Stimulated activated naive CD8-positive, alpha-beta T cell treated with anti-CD3 and anti-CD28 coated beads, Interleukin-15, amount 100 ng/mL, for 72 hours (primary cell): ENCODE measurements around the gene PRR33.

Experiments used
- ATAC-seq: fragments of 150-1000 bp; cut with Tn5 transposase; 2 replicates; pipeline ENCODE4 v1.10.0; 2021; ENCODE audit warnings: mild to moderate bottlenecking, moderate library complexity
- DNase-seq, 2 donors: peaks; one replicate each; pipeline ENCODE4 v3.0.0; 2021 to 2022
- H3K27ac Mint-ChIP-seq, 2 donors: one replicate each; pipeline ENCODE4 v1.8.0; 2022; ENCODE audit warnings: mild to moderate bottlenecking in 2 of 2, mixed read lengths in 2 of 2, moderate library complexity in 2 of 2
- H3K27me3 Mint-ChIP-seq: one replicate; pipeline ENCODE4 v1.8.0; 2022; ENCODE audit warnings: mixed read lengths
- H3K4me1 Mint-ChIP-seq: one replicate; pipeline ENCODE4 v1.8.0; 2022; ENCODE audit warnings: mild to moderate bottlenecking, mixed read lengths
- H3K4me3 Mint-ChIP-seq, 2 donors: one replicate each; pipeline ENCODE4 v1.8.0; 2022; ENCODE audit warnings: mild to moderate bottlenecking in 2 of 2, mixed read lengths in 2 of 2, moderate library complexity in 1 of 2
- H3K9me3 Mint-ChIP-seq, 2 donors: one replicate each; pipeline ENCODE4 v1.8.0; 2022; ENCODE audit warnings: mixed read lengths in 2 of 2

Gene PRR33

GRCh38 chr11:1909524-1909923, 17.8 kb upstream of the PRR33 start:
- Mint-ChIP-seq H3K27me3 (peaks cover 6% of the 10 kb centered on the region), H3K4me1 (no peaks in the 10 kb centered on the region), H3K27ac (no peak overlapping the region), H3K4me3 (no peak overlapping the region), H3K9me3 (no peaks in the 10 kb centered on the region)
- ATAC-seq (no peak), DNase-seq (no peak)

- H3K4me3 Mint-ChIP-seq: no peak overlapping the region
- H3K9me3 Mint-ChIP-seq: no peaks in the 10 kb centered on the region
- H3K27ac Mint-ChIP-seq: no peak overlapping the region
- DNase-seq (no peak), ATAC-seq (no peak)
- H3K4me1 Mint-ChIP-seq: no peaks in the 10 kb centered on the region
- H3K27me3 Mint-ChIP-seq: peaks cover 6% of the 10 kb centered on the region
Measured at GRCh38 chr11:1908618-1909017, 16.9 kb upstream of the PRR33 start.

GRCh38 chr11:1906611-1907423, 15.1 kb upstream of the PRR33 start:
- Mint-ChIP-seq H3K4me1 (no peaks in the 10 kb centered on the region), H3K27me3 (peaks cover 6% of the 10 kb centered on the region), H3K4me3 (no peak overlapping the region), H3K9me3 (no peaks in the 10 kb centered on the region), H3K27ac (no peak overlapping the region)
- ATAC-seq (no peak), DNase-seq (no peak)

GRCh38 chr11:1906181-1906580, 14.5 kb upstream of the PRR33 start:
- ATAC-seq: no peak
- Mint-ChIP-seq H3K9me3 (no peaks in the 10 kb centered on the region), H3K27me3 (peaks cover 6% of the 10 kb centered on the region), H3K4me1 (no peaks in the 10 kb centered on the region), H3K4me3 (no peak overlapping the region), H3K27ac (no peak overlapping the region)
- DNase-seq: no peak

- DNase-seq (no peak), ATAC-seq (no peak)
- no peak overlapping the region for H3K4me3 Mint-ChIP-seq
- no peak overlapping the region for H3K27ac Mint-ChIP-seq
- H3K9me3 Mint-ChIP-seq: no peaks in the 10 kb centered on the region
- H3K27me3 Mint-ChIP-seq: peaks cover 22% of the 10 kb centered on the region
- H3K4me1 Mint-ChIP-seq: peaks cover 6% of the 10 kb centered on the region
Measured at GRCh38 chr11:1899686-1900085, 8.0 kb upstream of the PRR33 start.

DNA sequence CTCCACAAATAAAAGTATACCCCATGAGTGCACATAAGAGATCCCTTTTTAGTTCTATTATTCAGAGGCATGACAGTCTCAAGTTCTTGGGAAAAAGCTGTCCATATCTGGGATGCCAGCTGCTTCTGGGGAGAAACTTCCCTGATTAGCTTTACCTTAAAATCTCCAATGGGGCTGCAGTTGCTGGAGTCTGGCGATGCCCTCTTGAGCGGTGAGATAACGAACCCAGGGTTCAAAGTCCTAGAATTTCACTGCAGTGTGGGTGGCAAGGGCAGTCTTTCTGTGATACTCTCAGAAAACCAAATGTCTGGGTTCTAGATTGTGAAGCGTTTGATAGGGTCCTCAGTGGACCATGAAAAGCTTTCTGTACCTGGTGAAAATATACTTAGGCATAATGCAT, 7.4 kb upstream of the PRR33 start:
- peaks cover 22% of the 10 kb centered on the region for H3K27me3 Mint-ChIP-seq
- ATAC-seq: no peak
- no peak overlapping the region for H3K4me3 Mint-ChIP-seq
- no peaks in the 10 kb centered on the region for H3K9me3 Mint-ChIP-seq
- H3K27ac Mint-ChIP-seq: no peak overlapping the region
- H3K4me1 Mint-ChIP-seq: peaks cover 6% of the 10 kb centered on the region
- no peak for DNase-seq

GRCh38 chr11:1896923-1897322, 5.2 kb upstream of the PRR33 start:
- no peak overlapping the region for H3K27ac Mint-ChIP-seq
- peaks cover 5 to 10% of the 10 kb centered on the region in 2 donors for H3K9me3 Mint-ChIP-seq
- peaks cover 22% of the 10 kb centered on the region for H3K27me3 Mint-ChIP-seq
- H3K4me3 Mint-ChIP-seq: peak overlapping the region; percentile 45 to 52
- DNase-seq (no peak), ATAC-seq (no peak)
- H3K4me1 Mint-ChIP-seq: peaks cover 27% of the 10 kb centered on the region

GRCh38 chr11:1896468-1896867, 4.8 kb upstream of the PRR33 start:
- H3K4me3 Mint-ChIP-seq: peak overlapping the region in 1 of 2 donors; percentile 52
- DNase-seq (no peak), ATAC-seq (no peak)
- H3K27me3 Mint-ChIP-seq: peaks cover 22% of the 10 kb centered on the region
- peaks cover 31% of the 10 kb centered on the region for H3K4me1 Mint-ChIP-seq
- H3K27ac Mint-ChIP-seq: no peak overlapping the region
- H3K9me3 Mint-ChIP-seq: peaks cover 5 to 10% of the 10 kb centered on the region in 2 donors

DNA sequence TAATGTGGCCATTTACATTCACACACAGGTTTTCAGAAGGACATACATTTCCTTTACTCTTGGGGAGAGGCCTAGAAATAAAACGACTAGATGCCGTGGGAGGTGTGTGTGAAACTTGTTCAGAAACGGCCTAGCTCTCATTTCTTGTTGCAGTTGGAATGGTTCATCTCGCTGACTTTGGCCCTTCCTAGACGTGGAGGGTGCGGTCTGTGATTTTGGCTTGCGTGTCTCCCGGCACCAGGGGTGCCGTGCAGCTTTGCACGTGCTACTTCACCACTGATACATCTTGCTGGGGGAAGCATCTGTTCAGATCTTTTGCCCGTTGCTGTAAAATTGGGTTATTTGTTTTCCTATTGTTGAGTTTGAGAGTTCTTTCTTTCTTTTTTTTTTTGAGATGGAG, 3.1 kb upstream of the PRR33 start:
- H3K27me3 Mint-ChIP-seq: peaks cover 22% of the 10 kb centered on the region
- H3K4me1 Mint-ChIP-seq: peaks cover 48% of the 10 kb centered on the region
- no peak overlapping the region for H3K4me3 Mint-ChIP-seq
- no peak for DNase-seq
- peaks cover 5 to 10% of the 10 kb centered on the region in 2 donors for H3K9me3 Mint-ChIP-seq
- no peak overlapping the region for H3K27ac Mint-ChIP-seq
- no peak for ATAC-seq

- Mint-ChIP-seq H3K27me3 (peaks cover 22% of the 10 kb centered on the region), H3K27ac (peak overlapping the region in 1 of 2 donors; percentile 48), H3K9me3 (peaks cover 5 to 10% of the 10 kb centered on the region in 2 donors), H3K4me1 (peaks cover 58% of the 10 kb centered on the region), H3K4me3 (peak overlapping the region in 1 of 2 donors; percentile 0)
- no peak for ATAC-seq
- DNase-seq: no peak
Measured at GRCh38 chr11:1893581-1894359, 2.1 kb upstream of the PRR33 start.

- H3K4me3 Mint-ChIP-seq: peak overlapping the region; percentile 17 to 26
- peaks cover 21% of the 10 kb centered on the region for H3K27me3 Mint-ChIP-seq
- peak overlapping the region; percentile 43 to 74 for H3K27ac Mint-ChIP-seq
- ATAC-seq (no peak), DNase-seq (no peak)
- H3K9me3 Mint-ChIP-seq: peaks cover 5 to 10% of the 10 kb centered on the region in 2 donors
- H3K4me1 Mint-ChIP-seq: peaks cover 70% of the 10 kb centered on the region
Measured at GRCh38 chr11:1892558-1892957, 863 bp upstream of the PRR33 start.

- H3K4me3 Mint-ChIP-seq: no peak overlapping the region
- DNase-seq (no peak), ATAC-seq (no peak)
- H3K27ac Mint-ChIP-seq: peak overlapping the region in 1 of 2 donors; percentile 43
- H3K27me3 Mint-ChIP-seq: peaks cover 16% of the 10 kb centered on the region
- H3K4me1 Mint-ChIP-seq: peaks cover 72% of the 10 kb centered on the region
- peaks cover 5 to 10% of the 10 kb centered on the region in 2 donors for H3K9me3 Mint-ChIP-seq
Measured at GRCh38 chr11:1892116-1892515, 421 bp upstream of the PRR33 start.

GRCh38 chr11:1890856-1891830, 552 bp downstream of the PRR33 start:
- Mint-ChIP-seq H3K4me3 (peak overlapping the region; percentile 74 to 82), H3K27me3 (peaks cover 7% of the 10 kb centered on the region), H3K27ac (peak overlapping the region; percentile 52 to 94), H3K4me1 (peaks cover 65% of the 10 kb centered on the region), H3K9me3 (peaks cover 5 to 10% of the 10 kb centered on the region in 2 donors)
- ATAC-seq: peak; percentile 33
- DNase-seq: no peak

- Mint-ChIP-seq H3K27me3 (no peaks in the 10 kb centered on the region), H3K27ac (peak overlapping the region; percentile 69 to 79), H3K9me3 (peaks cover 5 to 10% of the 10 kb centered on the region in 2 donors), H3K4me1 (peaks cover 65% of the 10 kb centered on the region), H3K4me3 (peak overlapping the region; percentile 74 to 82)
- ATAC-seq (peak; percentile 31), DNase-seq (peak in 1 of 2 donors; percentile 48)
Measured at GRCh38 chr11:1889941-1890855, 1.5 kb downstream of the PRR33 start.
